ENCODE measurements around the gene MACF1. TPM values are rescaled to one million over a fixed set of nuclear protein-coding genes. Genes with fewer than 3 reads are reported as not detected.

MACF1 gene
- total RNA-seq, 1 experiment from 2014 or later = 190 TPM

DNA sequence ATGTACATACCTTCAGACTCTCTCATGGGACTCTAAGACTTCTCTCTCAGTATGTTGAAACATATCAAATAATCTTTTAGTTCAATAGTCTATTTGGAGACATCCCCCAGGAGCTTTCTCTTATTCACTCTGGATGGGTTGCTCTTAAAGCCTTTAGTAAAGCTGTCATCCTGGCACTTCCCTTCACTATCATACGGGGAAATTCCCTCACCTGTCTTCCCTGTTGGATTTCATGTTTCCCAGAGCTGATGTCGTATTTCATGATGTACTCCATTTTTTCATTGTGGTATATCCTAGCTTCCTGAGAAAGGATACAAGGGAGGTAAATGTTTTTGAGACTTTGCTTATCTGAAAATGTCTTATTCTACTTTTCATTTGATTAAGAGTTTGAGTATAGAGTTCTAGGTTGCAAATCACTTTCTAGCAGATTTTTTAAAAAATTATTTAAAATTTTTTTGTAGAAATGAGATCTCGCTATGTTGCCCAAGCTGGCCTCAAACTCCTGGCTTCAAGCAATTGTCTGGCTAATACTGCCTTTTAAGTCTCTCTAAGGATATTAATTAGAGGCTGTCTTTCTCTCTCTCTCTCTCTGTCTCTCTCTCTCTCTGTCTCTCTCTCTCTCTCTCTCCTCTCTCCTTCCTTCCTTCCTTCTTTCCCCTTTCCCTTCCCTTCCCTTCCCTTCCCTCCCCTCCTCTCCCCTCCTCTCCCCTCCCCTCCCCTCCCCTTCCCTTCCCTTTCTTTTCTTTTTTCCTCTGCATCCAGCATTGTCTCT is 17.0 kb upstream of the MACF1 start:
- Histone ChIP-seq H3K79me1 (ENCODE audit: insufficient read depth, low read depth, low read length, poor library complexity, severe bottlenecking) (peaks cover 3% of the 10 kb centered on the region), H3K23ac (ENCODE audit: insufficient read length, low read depth, low read length) (no peak overlapping the region), H4K91ac (ENCODE audit: insufficient read length, low read depth, low read length) (no peak overlapping the region), H2BK15ac (ENCODE audit: low read depth, low read length) (no peak overlapping the region), H3K79me2 (ENCODE audit: insufficient read depth, low read length) (peaks cover 15% of the 10 kb centered on the region), H3K27me3 (ENCODE audit: insufficient read depth, low read length) (no peaks in the 10 kb centered on the region), H2AFZ (ENCODE audit: low read length) (no peak overlapping the region), H3K18ac (ENCODE audit: insufficient read length, low read depth, low read length) (no peak overlapping the region), H2AK5ac (ENCODE audit: insufficient read length, low read length) (no peak overlapping the region), H2BK12ac (ENCODE audit: insufficient read length, low read depth, low read length) (no peak overlapping the region), H3K4me2 (ENCODE audit: insufficient read depth, insufficient read length, low read length) (no peak overlapping the region), H2BK5ac (ENCODE audit: insufficient read length, low read length) (no peak overlapping the region), H3K23me2 (ENCODE audit: insufficient read length, low read depth, low read length, poor library complexity, severe bottlenecking) (no peaks in the 10 kb centered on the region), H3K56ac (ENCODE audit: insufficient read length, low read depth, low read length) (no peak overlapping the region), H3K27ac (ENCODE audit: insufficient read length, low read depth, low read length) (no peak overlapping the region), H4K5ac (ENCODE audit: insufficient read length, low read depth, low read length) (no peak overlapping the region), H3K4me1 (ENCODE audit: insufficient read depth, low read length) (peaks cover 17% of the 10 kb centered on the region; the same call in 1 of the 2 replicates), H3K9ac (ENCODE audit: extremely low read depth, insufficient read length, low read length) (no peak overlapping the region), H3K9me3 (ENCODE audit: control insufficient read depth, low read depth, low read length) (no peaks in the 10 kb centered on the region), H3T11ph (ENCODE audit: low read length) (no peak overlapping the region), H3K4ac (ENCODE audit: low read depth, low read length) (no peak overlapping the region), H4K20me1 (ENCODE audit: control insufficient read depth, insufficient read depth, insufficient read length) (no peaks in the 10 kb centered on the region), H2BK120ac (ENCODE audit: low read depth, low read length, poor library complexity, severe bottlenecking) (no peak overlapping the region), H4K8ac (replicated peaks; ENCODE audit: insufficient read length, low read depth, low read length) (no peak overlapping the region), H2BK20ac (ENCODE audit: low read depth, low read length, poor library complexity, severe bottlenecking) (no peak overlapping the region), H3K14ac (ENCODE audit: insufficient read depth, low read length) (no peak overlapping the region)
- TF ChIP-seq, protein P1, sequence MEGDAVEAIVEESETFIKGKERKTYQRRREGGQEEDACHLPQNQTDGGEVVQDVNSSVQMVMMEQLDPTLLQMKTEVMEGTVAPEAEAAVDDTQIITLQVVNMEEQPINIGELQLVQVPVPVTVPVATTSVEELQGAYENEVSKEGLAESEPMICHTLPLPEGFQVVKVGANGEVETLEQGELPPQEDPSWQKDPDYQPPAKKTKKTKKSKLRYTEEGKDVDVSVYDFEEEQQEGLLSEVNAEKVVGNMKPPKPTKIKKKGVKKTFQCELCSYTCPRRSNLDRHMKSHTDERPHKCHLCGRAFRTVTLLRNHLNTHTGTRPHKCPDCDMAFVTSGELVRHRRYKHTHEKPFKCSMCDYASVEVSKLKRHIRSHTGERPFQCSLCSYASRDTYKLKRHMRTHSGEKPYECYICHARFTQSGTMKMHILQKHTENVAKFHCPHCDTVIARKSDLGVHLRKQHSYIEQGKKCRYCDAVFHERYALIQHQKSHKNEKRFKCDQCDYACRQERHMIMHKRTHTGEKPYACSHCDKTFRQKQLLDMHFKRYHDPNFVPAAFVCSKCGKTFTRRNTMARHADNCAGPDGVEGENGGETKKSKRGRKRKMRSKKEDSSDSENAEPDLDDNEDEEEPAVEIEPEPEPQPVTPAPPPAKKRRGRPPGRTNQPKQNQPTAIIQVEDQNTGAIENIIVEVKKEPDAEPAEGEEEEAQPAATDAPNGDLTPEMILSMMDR (conservative IDR thresholded peaks at IDR 0.05) = no peak
- WGBS (ENCODE audit: extremely low coverage, insufficient read length, low lambda C conversion rate) = no CpG with 5 or more reads among the region's 3 CpGs
- Mint-ChIP-seq H3K4me3 (no peak overlapping the region), H3K36me3 (ENCODE audit: insufficient read depth in 1 of 3, low read depth in 3 of 3) (no peaks in the 10 kb centered on the region), H3K4me1 (peaks cover 63 to 76% of the 10 kb centered on the region in 2 experiments), H3K27me3 (ENCODE audit: low read depth) (no peaks in the 10 kb centered on the region), H3K9me3 (no peaks in the 10 kb centered on the region), H3K27ac (peak overlapping the region in 1 of 3 experiments; percentile 62; a peak in 2 of 7 replicates)
- DNase-seq = no peak
